GM19467 (cell line): ENCODE data around the gene SSR1.
A peak's percentile ranks its signal among the peaks of the same experiment; 100 is the strongest.

Experiments
- ATAC-seq: cut with Tn5 transposase; IDR thresholded peaks from one replicate; pipeline ENCODE4 v1.9.1; 2021; ENCODE audit warnings: mild to moderate bottlenecking, moderate library complexity; ENCODE audit not compliant: unreplicated experiment

SSR1 gene

DNA sequence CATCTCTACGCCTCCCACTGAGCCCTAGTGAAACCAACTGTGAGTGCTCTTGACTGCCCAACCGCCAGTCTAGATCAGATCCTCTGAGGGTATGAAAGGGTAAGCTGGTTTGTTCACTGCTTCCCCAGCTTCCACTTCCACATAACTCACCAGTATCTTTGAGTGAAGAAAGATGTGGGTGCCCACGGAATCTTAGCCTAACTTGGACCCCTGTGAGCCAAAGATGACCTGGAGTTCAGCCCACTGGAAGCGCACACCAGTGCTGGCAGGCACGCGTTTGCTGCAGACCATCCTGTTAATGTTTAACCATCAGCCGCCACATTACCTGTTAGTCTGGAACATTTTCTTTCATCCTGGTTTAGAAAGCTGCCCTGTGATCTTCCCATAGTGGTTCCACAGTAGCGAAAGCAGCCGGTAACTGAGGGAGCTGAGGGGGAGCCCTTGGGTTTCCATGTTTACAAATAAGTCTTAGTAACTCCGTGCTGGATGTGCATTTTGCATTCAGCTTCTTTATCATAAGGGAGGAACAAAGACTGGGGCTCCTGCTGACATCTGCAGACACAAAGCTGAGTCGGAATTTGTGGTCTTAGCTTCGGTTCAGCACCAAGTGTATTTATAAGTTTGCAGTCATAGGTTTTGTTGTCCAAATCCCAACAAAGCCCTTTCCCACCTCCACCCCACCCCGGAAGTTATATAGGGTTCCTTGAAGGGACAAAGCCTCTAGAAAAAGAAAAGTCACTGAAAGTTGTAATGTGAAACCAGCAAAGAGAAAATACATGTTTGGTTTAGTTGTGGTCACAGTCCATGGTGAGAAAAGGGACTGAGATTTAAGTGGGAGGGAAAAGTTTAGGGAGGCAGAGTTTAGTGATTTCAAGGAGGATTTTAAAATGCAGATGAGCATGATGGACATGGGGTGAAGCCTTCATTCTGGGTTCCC lies 71.0 kb downstream of the SSR1 start:
- no peak for ATAC-seq

DNA sequence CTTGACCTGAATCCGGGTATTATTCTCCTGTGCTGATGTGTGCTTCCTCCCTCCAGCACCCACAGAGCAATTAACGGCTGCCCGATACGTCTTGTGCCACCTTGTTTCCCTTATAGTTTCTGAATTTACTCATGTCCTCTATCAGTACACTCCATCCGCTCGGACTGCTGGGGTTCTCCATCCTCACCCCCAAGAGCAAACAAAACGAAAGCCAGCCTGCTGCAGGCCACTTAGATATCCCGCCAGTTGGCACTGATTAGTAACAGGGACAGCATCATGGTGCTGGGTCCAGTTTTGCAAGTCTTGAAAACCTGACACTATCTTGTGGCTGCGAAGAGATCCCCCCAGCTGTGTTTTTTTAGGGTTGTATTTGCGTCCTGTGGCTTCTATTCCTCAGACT lies 71.8 kb downstream of the SSR1 start:
- no peak for ATAC-seq

DNA sequence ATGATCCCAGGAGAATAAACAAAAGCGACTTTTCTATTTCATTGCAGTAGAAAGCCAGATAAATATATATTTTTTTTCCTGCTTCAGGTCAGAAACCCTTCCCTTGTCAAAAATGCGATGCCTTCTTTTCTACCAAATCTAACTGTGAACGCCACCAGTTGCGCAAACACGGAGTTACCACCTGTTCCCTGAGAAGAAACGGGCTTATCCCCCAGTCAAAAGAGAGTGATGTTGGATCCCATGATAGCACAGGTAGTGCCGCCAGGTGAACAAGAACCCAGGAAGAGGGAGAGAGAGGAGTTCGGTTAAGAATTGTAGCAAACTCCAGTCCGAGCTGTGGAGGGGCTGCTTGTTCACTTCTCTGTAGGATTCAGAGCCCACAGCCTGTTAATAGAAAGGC lies 72.6 kb downstream of the SSR1 start:
- no peak for ATAC-seq

DNA sequence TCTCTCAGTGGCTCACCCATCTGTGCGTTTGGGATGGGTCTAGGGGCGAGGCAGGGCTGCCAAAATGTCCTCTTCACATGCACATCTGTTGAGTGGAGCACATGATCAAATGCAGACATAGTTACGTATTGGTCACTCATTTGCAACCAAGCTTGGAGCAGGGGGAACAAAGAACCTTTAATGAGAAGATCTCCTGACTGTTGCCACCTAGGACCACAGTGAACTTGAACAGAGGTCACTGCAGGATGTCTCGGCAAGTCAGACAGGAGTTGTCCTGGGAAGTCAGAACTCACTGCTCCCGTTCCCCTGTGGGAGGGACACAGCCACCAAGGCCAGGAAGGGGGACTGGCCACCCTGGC lies 73.4 kb downstream of the SSR1 start:
- no peak for ATAC-seq

DNA sequence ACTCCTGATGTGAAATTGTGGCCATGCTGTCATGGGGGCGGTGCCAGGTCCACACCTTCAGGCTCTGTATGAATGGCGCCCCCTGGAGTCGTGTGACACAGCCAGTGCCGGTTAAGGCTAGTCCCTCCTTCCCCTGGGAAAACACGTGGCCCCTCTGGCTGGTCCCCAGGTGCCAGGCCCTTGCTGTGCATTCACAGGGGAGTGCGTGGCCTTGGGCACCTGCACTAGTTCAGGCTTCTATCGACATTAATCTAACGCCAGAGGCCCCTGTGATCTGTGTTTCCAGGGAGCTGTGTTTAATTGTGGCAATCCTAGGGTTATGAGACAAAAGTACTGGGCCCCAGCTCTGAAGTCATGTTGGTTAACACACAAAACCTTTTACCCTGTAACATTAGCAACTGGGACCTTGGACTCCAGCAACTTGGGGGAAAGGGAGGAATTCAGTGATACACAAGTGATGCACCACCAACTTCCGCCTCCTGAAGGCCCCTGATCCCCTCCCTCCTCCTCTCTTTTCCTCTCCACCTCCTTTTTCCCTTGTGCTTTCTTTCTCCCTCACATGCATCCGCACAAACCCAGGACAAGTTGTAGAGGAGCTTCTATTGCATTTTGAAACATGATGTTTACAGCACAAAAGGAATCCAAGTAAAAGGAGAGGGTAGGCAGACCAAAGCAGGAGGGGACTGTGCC lies 74.0 kb downstream of the SSR1 start:
- peak; percentile 49 for ATAC-seq

DNA sequence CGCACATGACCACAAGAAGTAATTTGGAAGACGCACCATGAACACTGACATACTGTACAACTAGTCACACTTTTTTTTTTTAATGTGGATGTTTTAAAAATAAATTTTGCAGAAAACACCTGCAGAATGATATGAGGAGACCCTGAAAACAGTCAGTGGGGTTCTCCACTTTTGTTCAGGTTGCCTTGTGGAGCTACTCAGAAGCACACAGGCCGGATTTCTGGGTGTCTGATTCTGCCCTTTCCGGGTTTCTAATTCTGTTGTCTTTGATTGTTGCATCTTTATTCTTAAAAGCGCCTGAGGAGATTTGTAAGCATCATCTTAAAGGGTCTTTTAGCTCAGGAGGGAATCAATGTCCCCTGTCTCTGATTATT lies 74.5 kb downstream of the SSR1 start:
- no peak for ATAC-seq

DNA sequence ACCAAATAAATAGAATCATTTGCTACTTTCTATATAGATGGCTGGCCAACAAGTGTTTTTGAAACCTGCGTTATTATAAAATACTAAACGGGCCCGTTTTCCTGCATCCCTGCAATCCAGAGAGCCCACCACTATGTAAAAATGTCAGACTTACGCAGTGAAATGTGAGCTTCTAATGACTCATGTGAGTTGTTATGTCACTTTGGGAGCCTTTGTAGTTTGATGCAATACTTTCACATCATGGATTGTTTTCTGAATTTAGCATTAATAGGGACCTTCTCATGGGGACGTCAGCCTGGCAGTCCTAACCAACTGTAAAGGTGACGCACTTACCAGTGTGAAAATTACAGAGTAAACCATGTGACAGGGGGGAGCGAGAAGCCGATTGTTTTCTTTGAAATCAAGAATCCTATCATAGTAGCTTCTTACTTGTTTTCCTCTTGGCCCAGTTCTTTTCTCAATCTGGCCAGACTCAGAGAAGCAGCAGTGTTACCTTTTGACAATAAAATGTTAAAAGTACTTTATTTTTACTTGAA lies 75.3 kb downstream of the SSR1 start:
- no peak for ATAC-seq

DNA sequence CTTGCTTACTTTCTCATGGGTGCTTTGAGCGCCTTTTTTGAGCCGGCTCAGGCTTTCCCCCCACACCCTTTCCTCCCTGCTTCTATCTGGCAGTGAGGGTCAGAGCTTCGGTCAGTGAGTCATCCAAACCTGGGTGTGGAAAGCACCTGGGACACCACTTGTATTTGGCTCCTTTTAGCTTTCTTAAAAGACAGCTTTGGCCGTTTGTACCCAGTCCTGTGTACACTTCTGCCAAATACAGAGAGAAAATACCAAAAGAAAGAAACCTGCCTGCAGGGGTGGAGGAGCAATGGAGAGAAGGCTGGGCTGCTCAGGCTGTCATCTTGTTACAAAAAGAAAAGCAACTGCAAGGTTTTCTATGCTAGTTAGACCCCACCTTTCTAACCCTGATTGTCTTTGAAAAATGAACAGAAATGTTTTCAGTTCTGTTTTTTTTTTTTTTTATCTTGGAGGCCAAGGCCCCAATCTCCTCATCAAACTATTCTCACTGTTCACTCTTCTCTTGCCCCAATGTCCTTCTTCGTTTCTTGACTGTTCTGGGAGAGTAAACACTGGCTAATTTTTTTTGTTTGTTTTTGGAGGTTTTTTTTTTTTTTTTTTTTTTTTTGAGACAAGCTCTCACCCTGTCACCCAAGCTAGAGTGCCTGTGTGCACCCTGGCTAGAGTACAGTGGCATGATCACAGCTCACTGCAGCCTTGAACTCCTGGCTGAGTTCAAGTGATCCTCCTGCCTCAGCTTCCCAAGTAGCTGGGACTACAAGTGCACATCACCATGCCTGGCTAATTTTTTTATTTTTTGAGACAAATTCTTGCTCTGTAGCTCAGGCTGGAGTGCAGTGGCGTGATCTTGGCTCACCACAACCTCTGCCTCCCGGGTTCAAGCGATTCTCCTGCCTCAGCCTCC lies 76.4 kb downstream of the SSR1 start:
- ATAC-seq: no peak

DNA sequence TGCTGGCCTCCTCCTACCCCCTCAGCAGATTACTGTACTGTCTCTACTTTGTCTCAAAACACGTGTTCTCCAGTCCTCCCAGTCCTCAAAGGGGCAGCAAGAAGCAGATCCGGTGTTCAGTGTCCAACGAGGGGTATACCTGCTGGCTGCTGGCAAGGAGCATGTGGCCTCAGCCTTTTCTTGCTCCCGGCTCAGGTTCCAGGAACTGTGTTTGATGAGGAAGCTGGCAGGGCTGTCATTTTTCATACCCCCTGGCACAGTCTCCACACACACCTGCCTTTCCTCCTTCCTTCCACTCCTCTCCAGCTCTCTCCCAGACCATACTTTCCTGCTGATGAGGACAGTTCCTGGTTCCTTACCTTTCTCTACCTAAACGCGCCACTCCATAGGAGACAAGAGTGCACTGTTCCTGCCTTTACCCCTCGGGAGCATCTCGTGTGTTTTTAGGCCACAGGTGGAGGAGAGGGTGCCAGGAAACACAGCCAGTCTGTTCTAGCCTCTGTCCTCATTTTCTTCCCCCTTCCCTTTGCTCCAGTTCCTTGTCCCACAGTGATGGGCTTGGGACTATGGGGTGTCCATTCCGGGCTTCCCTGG lies 77.2 kb downstream of the SSR1 start:
- no peak for ATAC-seq

DNA sequence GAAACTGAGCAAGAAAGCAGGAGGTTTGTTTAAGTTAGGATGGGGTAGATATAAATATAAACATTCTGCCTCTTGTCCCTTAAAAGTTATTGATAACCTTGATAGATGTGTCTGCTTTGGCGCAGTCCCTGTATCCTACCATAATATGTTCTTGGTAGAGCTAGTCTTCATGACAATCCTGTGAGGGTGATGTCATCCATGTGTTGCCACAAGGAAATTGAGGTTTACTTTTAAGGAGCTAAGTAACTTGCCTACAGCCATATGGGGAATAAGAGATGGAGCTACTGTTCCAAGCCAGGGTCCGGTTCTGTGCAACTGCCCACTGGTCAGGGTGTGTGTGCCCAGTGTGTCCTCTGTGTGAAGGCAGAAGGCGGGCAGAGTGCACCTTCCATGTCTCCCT lies 78.5 kb downstream of the SSR1 start:
- no peak for ATAC-seq

DNA sequence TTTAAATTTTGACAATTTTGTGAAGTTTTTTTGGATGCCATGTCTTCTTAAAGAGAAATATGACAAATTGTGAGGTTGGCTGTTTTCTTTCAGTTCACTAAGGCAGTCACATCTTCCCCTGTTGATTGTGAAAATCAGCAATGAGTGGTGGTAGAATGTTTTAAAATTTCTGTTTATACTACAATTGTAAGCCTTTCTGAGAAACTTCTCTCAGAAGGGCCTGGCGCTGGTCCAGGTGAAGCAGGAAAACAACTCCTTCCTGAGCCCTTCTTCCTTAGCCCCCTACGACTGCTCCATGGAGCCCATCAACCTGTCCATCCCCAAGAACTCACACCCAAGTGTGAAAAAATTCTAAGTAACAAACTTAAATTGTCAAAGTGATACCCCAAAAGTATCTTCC lies 80.6 kb downstream of the SSR1 start:
- ATAC-seq: no peak

DNA sequence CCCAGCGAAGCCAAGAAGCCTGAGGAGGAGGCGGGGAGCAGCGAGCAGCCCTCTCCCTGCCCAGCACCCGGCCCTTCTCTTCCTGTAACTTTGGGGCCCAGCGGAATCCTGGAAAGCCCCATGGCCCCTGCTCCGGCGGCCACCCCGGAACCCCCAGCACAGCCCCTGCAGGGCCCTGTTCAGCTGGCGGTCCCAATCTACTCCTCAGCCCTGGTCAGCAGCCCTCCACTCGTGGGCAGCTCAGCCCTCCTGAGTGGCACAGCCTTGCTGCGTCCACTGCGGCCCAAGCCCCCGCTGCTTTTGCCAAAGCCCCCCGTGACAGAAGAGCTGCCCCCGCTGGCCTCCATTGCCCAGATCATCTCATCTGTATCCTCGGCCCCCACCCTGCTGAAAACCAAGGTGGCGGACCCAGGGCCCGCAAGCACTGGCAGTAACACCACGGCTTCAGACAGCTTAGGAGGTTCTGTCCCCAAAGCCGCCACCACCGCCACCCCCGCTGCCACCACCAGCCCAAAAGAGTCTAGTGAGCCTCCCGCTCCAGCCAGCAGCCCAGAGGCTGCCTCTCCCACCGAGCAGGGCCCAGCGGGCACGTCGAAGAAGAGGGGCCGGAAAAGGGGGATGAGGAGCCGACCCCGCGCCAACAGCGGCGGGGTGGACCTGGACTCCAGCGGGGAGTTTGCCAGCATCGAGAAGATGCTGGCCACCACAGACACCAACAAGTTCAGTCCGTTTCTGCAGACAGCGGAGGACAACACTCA lies 81.9 kb downstream of the SSR1 start:
- ATAC-seq: no peak

DNA sequence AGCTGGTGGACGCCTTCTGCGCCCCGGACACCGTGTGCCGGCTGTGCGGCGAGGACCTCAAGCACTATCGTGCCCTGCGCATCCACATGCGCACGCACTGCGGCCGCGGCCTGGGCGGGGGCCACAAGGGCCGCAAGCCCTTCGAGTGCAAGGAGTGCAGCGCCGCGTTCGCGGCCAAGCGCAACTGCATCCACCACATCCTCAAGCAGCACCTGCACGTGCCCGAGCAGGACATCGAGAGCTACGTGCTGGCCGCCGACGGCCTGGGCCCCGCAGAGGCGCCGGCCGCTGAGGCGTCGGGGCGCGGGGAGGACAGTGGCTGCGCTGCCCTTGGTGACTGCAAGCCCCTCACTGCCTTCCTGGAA lies 82.7 kb downstream of the SSR1 start:
- ATAC-seq: no peak

DNA sequence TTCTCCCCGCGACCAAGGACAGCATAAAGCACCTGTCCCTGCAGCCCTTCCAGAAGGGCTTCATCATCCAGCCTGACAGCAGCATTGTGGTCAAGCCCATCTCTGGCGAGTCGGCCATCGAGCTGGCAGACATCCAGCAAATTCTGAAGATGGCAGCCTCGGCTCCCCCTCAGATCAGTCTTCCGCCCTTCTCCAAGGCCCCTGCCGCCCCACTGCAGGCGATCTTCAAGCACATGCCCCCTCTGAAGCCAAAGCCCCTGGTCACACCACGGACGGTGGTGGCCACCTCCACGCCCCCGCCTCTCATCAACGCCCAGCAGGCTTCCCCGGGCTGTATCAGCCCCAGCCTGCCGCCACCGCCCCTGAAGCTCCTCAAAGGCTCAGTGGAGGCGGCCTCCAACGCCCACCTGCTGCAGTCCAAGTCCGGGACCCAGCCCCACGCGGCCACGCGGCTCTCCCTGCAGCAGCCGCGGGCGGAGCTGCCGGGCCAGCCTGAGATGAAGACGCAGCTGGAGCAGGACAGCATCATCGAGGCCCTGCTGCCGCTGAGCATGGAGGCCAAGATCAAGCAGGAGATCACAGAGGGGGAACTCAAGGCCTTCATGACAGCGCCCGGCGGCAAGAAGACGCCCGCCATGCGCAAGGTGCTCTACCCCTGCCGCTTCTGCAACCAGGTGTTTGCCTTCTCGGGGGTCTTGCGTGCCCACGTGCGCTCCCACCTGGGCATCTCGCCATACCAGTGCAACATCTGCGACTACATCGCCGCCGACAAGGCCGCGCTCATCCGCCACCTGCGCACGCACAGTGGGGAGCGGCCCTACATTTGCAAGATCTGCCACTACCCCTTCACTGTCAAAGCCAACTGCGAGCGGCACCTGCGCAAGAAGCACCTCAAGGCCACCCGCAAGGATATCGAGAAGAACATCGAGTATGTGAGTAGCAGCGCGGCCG lies 83.3 kb downstream of the SSR1 start:
- ATAC-seq: no peak

DNA sequence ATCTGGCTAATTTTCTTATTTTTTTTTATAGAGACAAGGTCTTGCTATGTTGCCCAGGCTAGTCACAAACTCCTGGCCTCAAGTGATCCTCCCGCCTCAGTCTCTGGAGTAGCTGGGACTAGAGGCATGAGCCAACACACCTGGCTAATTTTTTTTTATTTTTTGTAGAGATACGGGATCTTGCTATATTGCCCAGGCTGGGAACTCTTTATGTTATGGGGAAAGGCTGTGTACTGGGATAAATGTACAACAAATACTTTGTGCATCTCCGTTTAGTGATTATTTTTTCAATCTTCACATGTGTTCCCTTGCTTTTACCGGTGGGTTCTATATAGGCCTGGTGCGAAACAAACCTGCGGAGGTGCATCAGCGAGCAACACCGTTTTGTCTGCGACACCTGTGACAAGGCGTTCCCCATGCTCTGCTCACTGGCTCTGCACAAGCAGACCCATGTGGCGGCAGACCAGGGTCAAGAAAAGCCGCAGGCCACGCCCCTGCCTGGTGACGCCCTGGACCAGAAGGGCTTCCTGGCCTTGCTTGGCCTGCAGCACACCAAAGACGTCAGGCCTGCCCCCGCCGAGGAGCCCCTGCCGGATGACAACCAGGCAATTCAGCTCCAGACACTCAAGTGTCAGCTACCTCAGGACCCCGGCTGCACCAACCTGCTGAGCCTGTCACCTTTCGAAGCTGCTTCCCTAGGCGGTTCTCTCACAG lies 84.2 kb downstream of the SSR1 start:
- ATAC-seq: no peak

DNA sequence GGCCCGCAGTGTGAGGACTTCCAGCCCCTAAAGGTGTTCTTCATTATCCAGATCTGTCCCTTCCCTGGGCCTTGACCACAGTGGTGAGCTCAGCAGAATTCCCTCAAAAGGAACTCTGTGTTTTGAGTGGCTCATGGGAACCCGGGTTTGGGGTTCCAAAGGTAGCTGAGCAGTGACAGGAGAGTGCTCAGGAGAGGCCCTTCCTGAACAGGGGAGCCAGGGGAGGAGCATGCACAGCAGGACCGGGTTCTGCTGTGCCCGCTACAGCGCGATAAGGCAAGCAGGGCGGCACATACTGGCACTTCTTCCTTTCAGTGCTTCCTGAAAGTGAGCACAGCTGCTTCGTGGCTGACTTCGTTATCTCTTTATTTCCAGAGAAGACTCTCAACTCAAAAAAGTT lies 88.3 kb downstream of the SSR1 start:
- no peak for ATAC-seq

DNA sequence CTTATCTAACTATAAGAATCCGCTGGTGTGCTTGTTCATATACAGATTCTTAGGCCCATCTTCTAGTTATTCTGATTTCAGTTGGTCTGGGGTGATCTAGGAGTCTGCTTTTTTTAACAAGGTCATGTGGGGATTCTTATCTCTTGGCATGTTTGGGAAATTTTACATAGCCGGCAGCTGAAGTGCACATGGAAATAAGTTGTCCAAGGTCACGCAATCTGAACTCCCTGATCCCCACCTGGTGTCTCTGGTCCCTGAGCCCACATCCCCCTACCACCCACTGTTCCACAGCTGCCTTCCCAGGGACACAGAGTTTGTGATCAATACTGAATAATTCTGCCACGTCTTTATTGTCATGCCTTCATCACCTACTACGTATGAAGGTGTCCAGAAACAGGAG lies 90.8 kb downstream of the SSR1 start:
- no peak for ATAC-seq

DNA sequence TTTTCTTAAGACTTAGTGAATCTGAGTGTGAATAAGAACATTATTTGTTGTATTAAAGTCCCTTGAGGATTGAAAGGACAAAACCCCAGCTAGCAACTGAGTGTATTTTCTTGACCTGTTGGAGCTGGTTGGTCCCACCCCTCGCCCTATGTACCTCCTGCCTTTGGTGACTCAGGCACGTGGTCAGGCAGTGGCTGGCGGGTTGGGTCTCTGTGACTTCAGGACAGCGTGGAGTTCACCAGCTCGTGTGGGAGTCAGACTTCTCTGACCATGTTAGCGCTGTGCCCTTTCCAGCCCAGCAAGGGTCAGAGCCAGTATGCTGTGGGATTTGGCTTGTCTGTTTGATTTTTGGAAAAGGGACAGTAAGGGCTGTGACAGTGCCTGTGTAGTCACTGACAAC lies 93.7 kb downstream of the SSR1 start:
- no peak for ATAC-seq
